CMK (cell line): Measurements from ENCODE around the gene GAS7.

Experiments used
- DNase-seq: peaks from one replicate; pipeline ENCODE4 v3.0.0-alpha.2; 2010; ENCODE audit warnings: low read depth

The GAS7 gene

GRCh38 chr17:10135539-10136257, 62.7 kb downstream of the GAS7 start:
- DNase-seq: no peak

- no peak for DNase-seq
Observed at GRCh38 chr17:10130677-10131076, 67.7 kb downstream of the GAS7 start.

- no peak for DNase-seq
Observed at GRCh38 chr17:10130263-10130662, 68.1 kb downstream of the GAS7 start.

- DNase-seq: no peak
Observed at GRCh38 chr17:10127819-10128425, 70.5 kb downstream of the GAS7 start.

- no peak for DNase-seq
Observed at GRCh38 chr17:10126616-10127501, 71.5 kb downstream of the GAS7 start.

- DNase-seq: no peak
Observed at GRCh38 chr17:10126276-10126615, 72.2 kb downstream of the GAS7 start.

GRCh38 chr17:10125531-10126275, 72.7 kb downstream of the GAS7 start:
- DNase-seq: no peak

- no peak for DNase-seq
Observed at GRCh38 chr17:10123093-10123492, 75.3 kb downstream of the GAS7 start.

GRCh38 chr17:10121971-10122707, 76.3 kb downstream of the GAS7 start:
- no peak for DNase-seq

- DNase-seq: no peak
Observed at GRCh38 chr17:10120749-10121148, 77.7 kb downstream of the GAS7 start.

- DNase-seq: no peak
Observed at GRCh38 chr17:10120109-10120485, 78.3 kb downstream of the GAS7 start.

GRCh38 chr17:10119203-10120108, 79.0 kb downstream of the GAS7 start:
- DNase-seq: peak; percentile 46

GRCh38 chr17:10118788-10119130, 79.6 kb downstream of the GAS7 start:
- no peak for DNase-seq

GRCh38 chr17:10117581-10118001, 80.8 kb downstream of the GAS7 start:
- DNase-seq: no peak

- DNase-seq: no peak
Observed at GRCh38 chr17:10116753-10117420, 81.5 kb downstream of the GAS7 start.

- DNase-seq: no peak
Observed at GRCh38 chr17:10116267-10116666, 82.1 kb downstream of the GAS7 start.

GRCh38 chr17:10115536-10115932, 82.9 kb downstream of the GAS7 start:
- DNase-seq: no peak

GRCh38 chr17:10114931-10115535, 83.4 kb downstream of the GAS7 start:
- no peak for DNase-seq

- no peak for DNase-seq
Observed at GRCh38 chr17:10112962-10113361, 85.4 kb downstream of the GAS7 start.
